ENCODE measurements around the gene EPYC.

EPYC gene

DNA sequence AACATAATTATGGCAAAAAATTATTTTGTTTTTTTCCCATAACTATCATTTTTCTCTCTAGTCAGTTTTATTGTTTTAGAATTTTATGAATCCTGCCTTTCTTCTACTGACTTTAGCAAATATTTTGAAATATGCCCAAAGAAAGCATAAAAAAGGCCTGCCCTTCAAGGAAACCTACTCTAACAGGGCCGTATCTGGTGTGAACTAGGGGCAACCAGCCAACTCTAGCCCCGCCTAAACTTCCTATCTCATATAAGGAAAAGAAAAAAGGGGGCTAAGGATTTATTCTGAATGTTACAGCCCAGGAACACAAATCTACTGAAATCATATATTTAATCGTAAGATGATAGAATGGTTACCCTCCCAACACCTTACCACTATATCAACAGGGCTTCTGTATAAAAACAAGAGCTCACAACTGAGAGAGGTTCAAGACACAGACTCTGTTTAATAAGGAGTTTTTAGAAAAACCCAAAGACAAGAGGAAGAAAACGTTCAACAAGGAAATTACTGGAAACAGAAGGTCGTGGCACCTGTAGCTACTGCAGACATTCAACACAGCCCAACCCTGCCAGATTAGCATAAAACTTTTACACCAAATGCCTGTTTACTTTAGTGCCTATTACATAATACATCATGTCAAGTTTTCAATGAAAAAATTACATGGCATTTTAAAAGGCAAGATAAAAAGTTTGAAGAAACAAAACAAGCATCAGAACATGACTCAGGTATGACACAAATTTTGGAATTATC, 12.9 kb upstream of the EPYC start:
- TF ChIP-seq, protein P1, sequence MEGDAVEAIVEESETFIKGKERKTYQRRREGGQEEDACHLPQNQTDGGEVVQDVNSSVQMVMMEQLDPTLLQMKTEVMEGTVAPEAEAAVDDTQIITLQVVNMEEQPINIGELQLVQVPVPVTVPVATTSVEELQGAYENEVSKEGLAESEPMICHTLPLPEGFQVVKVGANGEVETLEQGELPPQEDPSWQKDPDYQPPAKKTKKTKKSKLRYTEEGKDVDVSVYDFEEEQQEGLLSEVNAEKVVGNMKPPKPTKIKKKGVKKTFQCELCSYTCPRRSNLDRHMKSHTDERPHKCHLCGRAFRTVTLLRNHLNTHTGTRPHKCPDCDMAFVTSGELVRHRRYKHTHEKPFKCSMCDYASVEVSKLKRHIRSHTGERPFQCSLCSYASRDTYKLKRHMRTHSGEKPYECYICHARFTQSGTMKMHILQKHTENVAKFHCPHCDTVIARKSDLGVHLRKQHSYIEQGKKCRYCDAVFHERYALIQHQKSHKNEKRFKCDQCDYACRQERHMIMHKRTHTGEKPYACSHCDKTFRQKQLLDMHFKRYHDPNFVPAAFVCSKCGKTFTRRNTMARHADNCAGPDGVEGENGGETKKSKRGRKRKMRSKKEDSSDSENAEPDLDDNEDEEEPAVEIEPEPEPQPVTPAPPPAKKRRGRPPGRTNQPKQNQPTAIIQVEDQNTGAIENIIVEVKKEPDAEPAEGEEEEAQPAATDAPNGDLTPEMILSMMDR (IDR thresholded peaks at IDR 0.05), result no peak

DNA sequence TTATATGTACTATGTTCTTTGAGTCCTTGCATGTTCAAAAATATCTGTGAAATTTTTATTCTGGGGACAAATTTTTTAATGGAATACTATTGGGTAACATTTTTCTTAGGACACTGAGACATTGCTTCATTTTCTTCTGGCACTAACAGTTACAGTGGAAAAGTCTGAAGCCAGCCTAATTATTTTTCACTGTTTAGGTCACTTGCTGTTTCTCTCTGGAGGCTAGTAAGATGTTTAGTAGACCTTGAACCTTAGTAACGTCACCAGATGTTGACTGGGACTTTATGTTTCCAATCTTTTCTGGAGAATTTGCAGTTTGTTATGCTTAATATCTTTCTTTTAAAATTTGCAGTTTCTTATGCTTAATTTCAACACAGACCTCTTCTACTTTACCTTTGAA, 12.3 kb upstream of the EPYC start:
- Mint-ChIP-seq H3K27me3 (ENCODE audit: low read depth, poor library complexity) (peaks cover 9% of the 10 kb centered on the region), H3K27ac (no peak overlapping the region), H3K36me3 (ENCODE audit: low read depth) (no peaks in the 10 kb centered on the region), H3K4me3 (no peak overlapping the region), H3K9me3 (peaks cover 6% of the 10 kb centered on the region), H3K4me1 (no peaks in the 10 kb centered on the region)
- no peak for DNase-seq
- TF ChIP-seq, protein P1 (IDR thresholded peaks at IDR 0.05), result no peak

More for the DNA sequence above, 12.9 kb upstream of the EPYC start:
- H3K36me3 Mint-ChIP-seq (ENCODE audit: low read depth), result no peaks in the 10 kb centered on the region
- H3K27ac Mint-ChIP-seq, result no peak overlapping the region
- peaks cover 9% of the 10 kb centered on the region for H3K27me3 Mint-ChIP-seq (ENCODE audit: low read depth, poor library complexity)
- peaks cover 6% of the 10 kb centered on the region for H3K9me3 Mint-ChIP-seq
- no peak overlapping the region for H3K4me3 Mint-ChIP-seq
- no peak for DNase-seq
- H3K4me1 Mint-ChIP-seq, result no peaks in the 10 kb centered on the region

DNA sequence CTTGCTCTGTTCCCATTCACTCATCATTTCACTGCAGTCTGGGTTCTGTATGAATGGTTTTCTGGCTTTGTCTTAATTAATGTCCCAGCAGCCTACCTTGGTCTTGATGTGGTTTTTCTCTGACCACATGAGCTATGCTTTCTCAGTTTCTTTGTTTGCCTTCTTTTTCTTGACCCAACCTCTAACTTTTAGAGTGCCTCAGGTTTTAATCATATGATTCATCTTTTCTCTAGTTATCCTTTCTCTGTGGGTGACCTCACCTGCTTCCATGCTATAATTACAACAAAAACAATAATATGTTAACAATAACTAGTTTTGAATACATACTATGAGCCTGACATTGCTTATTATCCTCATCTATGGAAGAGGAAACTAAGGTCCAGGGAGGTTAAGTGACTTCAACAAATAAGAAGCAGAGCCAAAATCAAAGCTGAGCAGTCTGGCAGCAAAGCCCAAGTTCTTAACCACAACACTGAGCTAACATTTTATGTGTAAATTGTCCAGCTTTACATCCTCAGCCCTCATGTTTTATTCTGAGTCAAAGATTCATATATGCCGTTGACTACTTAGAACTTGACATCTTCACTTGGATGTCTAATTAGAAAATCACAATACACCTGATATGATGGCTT, 4.7 kb upstream of the EPYC start:
- no peak overlapping the region for H3K4me3 Mint-ChIP-seq
- DNase-seq, result no peak
- H3K27ac Mint-ChIP-seq, result no peak overlapping the region
- no peaks in the 10 kb centered on the region for H3K4me1 Mint-ChIP-seq
- H3K36me3 Mint-ChIP-seq (ENCODE audit: low read depth), result no peaks in the 10 kb centered on the region
- peaks cover 17% of the 10 kb centered on the region for H3K27me3 Mint-ChIP-seq (ENCODE audit: low read depth, poor library complexity)
- no peaks in the 10 kb centered on the region for H3K9me3 Mint-ChIP-seq
- TF ChIP-seq, protein P1 (IDR thresholded peaks at IDR 0.05), result no peak

DNA sequence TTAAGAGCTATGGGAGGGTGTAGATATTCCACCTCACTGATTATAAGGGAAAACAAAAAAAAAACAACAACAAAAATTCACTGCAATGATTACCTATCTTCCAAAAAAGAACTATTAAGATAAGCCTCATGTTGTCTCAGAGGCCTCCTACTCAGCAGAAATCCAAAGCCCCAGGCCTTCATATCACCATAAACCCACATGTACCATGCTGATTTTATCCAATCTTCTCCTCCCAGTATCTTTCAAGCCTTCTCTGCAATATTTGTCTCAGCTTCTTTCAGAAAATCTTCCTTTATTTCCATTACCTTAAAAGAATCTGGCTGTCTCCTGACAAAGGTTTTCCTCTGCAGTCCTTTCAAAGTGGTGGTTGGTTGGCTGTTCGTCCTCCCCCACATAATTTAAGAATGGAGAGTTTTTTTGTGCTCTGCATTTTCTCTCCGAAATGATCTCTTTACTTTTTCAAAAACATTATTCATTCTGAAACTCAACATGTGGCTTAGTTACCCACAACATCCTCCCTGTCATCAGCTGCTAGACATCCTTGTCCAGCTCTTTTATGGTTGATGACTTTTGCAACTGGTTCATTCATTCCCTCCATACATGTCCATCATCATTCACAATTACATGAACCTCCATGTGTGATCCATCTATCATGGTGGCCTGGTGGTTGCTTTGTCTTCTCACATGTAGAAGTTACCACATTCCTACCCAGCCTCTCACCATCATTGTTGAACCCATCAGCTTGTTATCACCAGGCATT, 2.9 kb upstream of the EPYC start:
- H3K27ac Mint-ChIP-seq, result no peak overlapping the region
- peaks cover 13% of the 10 kb centered on the region for H3K27me3 Mint-ChIP-seq (ENCODE audit: low read depth, poor library complexity)

DNA sequence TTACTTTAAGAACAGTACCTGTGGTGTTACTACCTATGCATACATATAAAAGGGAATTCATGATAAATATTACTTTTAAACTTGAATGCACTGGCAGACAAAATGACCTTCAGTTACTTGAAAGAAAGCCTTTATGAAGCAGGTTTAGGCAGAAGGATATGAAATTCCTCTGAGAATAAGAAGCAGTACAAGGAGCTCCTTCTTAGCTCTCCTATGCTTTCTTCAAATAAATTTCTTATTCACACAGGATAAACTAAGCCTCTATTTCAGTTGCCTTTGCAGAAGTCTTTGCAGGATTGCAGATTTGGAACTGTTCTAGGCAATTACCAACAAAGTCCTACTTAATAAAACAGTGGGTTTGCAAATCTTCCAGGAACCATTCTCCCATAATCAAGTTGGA, 1.0 kb downstream of the EPYC start:
- H3K4me1 Mint-ChIP-seq, result no peaks in the 10 kb centered on the region
- no peak overlapping the region for H3K27ac Mint-ChIP-seq

More for the DNA sequence above, 2.9 kb upstream of the EPYC start:
- H3K4me3 Mint-ChIP-seq, result no peak overlapping the region
- TF ChIP-seq, protein P1 (IDR thresholded peaks at IDR 0.05), result no peak
- DNase-seq, result no peak
- no peaks in the 10 kb centered on the region for H3K9me3 Mint-ChIP-seq
- no peaks in the 10 kb centered on the region for H3K36me3 Mint-ChIP-seq (ENCODE audit: low read depth)
- no peaks in the 10 kb centered on the region for H3K4me1 Mint-ChIP-seq

More for the DNA sequence above, 1.0 kb downstream of the EPYC start:
- Mint-ChIP-seq H3K4me3 (no peak overlapping the region), H3K27me3 (ENCODE audit: low read depth, poor library complexity) (peaks cover 9% of the 10 kb centered on the region), H3K9me3 (no peaks in the 10 kb centered on the region), H3K36me3 (ENCODE audit: low read depth) (no peaks in the 10 kb centered on the region)
- TF ChIP-seq, protein P1 (IDR thresholded peaks at IDR 0.05), result no peak
- DNase-seq, result no peak

Data from nephron progenitor cell (in vitro differentiated cells).